GM23248 (cell line): ENCODE results near the gene SIK3.

Source experiments
- EZH2 ChIP-seq: fragments of 200-600 bp; sonication (generic); IDR thresholded peaks from 2 replicates; pipeline ENCODE4 v1.6.1; 2018; ENCODE audit warnings: antibody characterized with exemption, mild to moderate bottlenecking; ENCODE audit not compliant: insufficient read depth, poor library complexity, severe bottlenecking
- EZH2phosphoT487 ChIP-seq: fragments of 200-600 bp; sonication (generic); IDR thresholded peaks from 2 replicates; pipeline ENCODE4 v1.6.1; 2018; ENCODE audit warnings: antibody characterized with exemption, moderate library complexity, mild to moderate bottlenecking, low read depth; ENCODE audit not compliant: insufficient read depth

- TF ChIP-seq EZH2, result no peak
- TF ChIP-seq EZH2phosphoT487, result no peak
Observed at GRCh38 chr11:116811194-116811593, 287.0 kb downstream of the SIK3 start.
